Activated CD4-positive, alpha-beta T cell treated with anti-CD3 and anti-CD28 coated beads, Interleukin-2, amount 50 U/mL, for 4 hours (primary cell): Measurements from ENCODE around the gene NSD2.

ENCODE experiments used
- DNase-seq, 2 experiments: peaks; one replicate each; pipeline ENCODE4 v3.0.0-alpha.2; 2020

The NSD2 gene

DNA sequence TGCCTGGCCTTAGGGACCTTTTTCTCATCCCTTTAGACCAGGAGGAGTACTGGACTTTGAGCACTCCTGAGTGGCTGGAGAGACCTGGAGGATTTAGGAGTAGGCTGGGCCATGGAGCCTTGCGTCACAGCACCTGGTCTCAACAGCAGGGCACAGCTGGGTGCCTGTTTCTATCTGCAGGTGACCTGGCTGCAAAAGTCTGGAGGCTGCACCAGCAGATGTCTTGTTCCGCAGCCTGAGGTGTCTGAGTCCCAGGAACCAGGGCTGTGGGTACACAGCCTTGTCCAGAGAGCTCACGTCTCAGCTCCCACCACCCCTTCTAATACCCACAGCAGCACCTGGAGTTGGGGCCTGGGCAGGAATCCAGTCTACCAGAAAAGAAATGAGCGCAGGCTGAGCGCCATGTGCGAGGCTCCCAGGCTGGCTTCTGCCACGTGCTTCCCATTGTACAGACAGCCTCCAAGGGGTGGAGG, 5.0 kb upstream of the NSD2 start:
- DNase-seq = no peak

DNA sequence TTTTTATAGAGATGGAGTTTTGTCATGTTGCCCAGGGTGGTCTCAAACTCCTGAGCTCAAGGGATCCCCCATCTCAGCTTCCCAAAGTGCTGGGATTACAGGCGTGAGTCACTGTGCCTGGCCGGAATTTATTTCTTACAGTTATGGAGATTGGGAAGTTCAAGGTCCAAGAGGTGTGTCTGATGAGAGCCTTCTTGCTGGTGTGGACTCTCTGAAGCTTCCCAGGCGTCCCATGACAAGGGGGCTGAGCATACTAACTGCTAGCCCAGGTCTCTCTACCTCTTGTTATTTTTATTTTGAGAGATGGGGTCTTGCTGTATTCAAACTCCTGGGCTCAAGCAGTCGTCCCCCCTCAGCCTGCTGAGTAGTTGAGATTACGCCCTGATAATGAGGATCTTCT, 2.9 kb upstream of the NSD2 start:
- no peak for DNase-seq

DNA sequence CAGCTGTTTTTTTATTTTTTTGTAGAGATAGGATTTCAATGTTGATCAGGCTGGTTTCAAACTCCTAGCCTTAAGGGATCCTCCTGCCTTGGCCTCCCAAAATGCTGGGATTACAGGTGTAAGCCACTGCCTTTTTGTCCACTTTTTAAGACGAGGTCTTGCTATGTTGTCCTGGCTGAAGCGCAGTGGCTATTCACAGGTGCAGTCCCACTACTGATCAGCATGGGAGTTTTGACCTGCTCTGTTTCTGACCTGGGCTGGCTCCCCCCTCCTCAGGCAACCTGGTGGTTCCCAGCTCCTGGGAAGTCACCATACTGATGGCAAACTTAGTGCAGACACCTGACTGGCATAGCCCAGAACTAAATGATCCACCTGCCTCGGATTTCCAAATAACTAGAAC, 2.3 kb upstream of the NSD2 start:
- no peak for DNase-seq

DNA sequence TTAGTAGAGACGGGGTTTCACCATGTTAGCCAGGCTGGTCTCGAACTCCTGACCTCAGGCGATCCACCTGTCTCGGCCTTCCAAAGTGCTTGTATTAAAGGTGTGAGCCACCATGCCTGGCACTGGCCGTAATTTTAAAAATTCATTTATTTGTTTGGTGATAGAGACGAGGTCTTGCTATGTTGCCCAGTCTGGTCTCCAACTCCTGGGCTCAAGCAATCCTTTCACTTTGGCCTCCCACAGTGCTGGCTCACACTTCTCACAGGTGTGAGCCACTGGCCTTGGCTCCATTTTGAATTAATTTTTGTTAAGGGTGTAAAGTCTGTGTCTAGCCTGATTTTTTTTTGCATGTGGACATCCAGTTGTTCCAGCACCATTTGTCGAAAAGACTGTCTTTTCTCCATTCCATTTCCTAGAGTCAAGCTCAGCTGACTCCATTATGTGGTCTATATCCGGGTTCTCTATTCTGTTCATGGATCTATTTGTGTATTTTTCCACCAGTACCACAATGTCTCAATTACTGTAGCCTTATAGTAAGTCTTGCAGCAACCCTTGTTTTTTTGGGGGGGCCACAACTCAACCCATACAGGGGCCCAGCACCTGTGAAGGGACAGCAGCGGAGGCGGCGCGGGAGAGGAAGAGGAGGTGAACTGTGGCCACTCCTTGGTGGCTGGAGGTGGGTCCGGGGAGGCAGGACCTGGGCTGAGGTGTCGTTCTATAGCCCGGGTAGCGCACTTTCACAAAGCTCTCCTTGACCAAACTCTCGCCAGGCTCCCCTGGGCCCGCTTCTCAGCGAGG, 1.5 kb upstream of the NSD2 start:
- no peak for DNase-seq

DNA sequence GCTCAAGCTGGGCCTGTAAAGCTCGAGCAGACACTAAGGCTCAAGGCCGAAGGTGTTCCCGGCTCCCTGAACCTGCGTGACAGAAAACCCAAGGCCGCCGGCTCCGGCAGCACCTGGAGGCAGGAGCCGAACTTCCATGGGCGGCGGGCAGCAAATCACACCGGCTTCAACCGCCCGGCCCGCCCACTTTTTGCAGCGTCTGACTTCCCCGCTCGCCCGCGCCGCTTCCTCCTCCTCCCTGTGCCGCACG, 940 bp upstream of the NSD2 start:
- DNase-seq = peak; percentile 81 to 84

DNA sequence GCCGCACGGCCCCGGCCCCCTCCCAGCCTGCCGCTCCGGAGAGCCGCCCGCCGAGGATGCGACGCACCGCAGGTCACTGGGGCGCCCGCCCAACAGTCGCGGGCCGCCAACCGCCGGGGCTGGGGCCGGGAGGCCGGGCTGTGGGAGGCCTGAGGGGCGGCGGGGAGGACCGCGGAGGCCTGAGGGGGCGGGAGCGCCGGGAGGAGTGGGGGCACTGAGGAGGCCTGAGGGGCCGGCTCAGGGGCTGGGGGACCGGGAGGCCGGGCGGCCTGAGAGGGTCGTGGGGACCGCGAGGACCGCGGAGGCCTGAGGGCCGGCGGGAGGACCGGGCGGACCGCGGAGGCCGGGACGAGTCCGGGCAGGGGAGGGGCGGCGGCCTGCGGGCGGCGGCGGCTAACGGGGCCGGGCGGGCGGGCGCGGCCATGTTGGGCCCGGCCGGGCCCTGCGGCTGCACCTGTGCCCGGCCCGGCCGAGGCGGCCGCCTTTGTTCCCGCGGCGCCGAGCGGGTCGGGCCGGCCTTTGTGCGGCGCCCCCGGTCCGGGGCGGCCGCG, 353 bp downstream of the NSD2 start:
- no peak for DNase-seq

DNA sequence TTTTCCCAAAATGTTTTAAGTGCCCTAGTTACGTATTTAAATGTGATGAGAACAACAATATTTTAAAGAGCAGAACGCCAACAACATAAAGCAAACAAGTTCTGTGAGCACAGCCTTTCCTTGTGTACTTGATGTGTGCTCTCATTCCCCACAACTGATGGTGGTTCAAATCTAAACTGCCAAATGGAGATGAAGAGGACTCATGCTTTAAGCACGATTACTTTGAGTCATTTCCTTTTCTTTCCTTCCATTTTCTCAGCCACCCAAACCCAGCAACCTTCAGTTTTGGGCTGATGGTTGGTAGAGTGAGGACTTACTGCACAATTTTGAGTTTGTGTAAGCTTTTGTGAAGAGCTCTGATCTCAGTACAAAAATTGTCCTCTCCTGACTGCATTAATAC, 1.7 kb downstream of the NSD2 start:
- no peak for DNase-seq

DNA sequence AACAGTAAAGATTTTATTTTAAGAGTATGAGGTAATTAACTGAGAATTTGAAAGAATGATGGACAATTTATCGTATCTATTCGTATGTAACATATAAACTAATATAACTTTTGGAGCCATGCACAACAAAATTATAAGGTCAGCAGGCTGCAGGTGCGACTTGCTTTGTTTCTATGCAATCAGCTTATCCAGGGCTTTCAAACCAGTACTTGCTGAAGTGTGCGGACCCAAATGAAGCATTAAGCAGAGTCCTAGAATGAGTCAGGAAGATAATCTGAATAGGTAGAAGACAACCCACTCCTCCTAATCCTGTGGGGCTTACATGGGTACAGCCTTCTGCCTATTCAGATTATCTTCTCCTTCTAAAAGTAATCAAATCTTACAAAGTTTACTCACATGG, 2.1 kb downstream of the NSD2 start:
- no peak for DNase-seq

DNA sequence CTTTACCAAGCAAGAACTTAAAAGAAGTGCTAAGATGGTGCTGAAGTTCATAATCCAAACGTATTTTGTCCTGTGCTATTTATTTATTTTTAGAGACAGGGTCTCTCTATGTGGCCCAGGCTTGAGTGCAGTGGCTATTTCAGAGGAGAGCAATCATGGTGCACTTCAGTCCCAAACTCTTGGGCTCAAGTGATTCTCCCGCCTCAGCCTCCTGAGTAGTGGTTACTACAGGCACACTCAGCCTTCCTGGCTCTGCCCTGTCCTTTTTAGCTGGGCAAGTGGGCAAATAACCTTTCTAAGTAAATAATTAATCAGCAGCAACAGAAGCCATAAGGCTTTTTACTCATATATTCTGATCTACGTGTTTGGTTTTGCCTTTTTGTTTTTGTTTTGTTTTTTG, 2.6 kb downstream of the NSD2 start:
- no peak for DNase-seq

DNA sequence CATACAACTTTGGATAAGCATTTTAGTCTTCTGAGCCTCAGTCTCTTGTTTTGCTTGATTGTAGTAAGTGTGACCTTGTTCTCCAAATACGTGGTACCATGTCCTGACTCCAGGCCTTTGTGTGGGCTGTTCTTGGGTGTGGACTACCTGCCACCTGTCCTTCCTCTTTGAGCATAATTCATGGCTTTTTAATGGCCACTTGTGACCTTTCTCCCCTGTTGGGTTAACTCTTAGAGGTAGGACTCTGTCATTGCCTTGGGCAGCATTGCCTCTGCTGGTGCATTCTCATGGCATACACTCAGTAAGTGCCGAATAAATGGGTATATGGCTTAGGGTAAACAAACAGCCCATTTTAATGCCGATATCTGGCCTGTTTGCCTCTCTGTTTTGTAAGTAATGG, 3.0 kb downstream of the NSD2 start:
- DNase-seq = no peak

DNA sequence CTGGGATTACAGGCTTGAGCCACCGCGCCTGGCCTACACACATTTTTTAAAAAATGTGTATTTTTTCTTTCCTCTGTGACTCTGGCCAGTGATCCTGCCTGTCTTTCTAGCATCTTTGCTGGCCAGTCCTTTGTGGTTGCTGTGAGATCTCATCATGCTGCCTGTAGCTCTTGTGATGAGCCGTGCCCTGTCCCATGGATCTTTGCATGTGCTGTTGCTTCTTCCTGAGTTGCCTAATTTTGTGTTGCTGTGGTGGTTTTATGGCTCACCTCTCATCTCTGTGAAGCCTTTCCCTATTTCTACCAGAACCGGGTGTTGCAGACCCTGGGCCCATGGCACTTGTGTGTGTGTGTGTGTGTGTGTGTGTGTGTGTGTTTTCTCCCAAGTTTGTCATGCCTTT, 8.3 kb downstream of the NSD2 start:
- no peak for DNase-seq

DNA sequence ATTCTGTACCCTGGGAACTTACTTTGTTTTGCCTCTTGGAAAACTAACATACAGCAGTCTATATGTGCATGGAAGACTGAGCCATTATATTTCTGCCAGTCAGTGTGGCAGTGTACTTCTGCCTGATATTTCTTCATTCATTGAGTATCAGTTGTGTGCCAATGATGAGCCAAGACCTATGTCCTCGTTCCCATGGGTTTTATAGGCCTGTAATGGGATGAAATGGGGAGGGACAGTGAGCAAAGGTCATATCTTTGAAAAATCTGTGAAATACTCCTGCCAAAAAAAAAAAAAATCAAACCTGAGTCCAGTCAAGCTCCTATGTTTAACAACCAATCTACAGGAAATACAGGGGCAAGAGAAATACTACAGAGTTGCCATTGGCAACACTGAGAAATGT, 9.1 kb downstream of the NSD2 start:
- DNase-seq = no peak

DNA sequence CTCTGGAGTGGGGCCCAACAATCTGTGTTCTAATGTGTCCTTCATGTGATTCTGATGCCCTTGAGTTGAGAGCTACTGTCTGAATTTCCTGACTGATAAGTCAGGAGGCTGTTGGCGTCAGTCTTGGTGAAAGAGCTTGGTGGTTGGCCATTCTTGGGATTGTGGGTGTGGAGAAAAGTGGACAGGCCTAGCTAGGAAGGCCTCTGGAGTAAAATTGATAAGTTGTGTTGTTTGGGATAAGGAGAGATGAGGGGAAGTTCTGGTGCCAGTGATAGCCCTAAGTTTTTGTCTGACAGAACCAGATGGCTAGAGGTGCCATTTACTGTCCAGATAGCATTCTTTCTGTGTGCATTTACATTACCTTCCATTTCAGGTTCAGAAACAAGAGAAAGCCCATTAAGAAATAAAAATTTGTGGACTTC, 11.7 kb downstream of the NSD2 start:
- DNase-seq = no peak

DNA sequence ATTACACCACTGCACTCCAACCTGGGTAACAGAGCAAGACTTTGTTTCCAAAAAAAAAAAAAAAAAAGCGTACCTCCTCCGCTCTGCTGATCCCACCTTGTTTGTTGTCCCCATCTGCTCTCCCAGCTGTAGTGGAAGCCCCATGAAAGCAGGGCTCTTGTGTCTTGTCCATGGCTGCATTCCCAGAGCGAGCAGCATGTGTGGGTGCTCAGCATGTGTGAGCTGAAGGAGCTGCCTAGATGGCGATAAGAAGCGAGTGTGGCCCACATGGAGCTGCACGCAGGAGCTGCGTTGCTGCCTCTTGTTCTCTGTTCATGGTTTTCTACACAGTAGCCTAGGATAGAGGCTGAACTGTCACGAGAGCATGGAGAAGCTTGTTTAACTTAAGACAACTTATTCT, 12.4 kb downstream of the NSD2 start:
- DNase-seq = no peak

DNA sequence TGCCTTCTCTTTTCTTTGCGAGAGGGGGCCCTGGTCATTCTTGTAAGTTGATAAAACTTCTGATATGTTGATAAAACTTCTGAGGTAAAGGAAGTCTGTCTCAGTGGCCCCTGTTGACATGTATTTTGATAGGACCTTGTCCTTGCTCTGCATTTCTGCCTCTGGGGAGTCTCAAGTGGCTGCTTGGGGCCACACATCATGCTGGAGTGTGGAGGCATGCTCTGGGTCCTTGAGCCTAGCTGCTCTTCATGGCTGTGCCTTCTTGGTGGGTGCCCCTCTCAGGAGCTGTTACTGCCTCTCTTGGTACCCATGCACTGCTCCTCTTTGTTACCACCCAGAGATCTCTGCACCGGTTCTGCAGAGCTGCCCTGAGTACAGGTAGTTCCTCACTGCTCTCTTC, 14.2 kb downstream of the NSD2 start:
- DNase-seq = no peak

DNA sequence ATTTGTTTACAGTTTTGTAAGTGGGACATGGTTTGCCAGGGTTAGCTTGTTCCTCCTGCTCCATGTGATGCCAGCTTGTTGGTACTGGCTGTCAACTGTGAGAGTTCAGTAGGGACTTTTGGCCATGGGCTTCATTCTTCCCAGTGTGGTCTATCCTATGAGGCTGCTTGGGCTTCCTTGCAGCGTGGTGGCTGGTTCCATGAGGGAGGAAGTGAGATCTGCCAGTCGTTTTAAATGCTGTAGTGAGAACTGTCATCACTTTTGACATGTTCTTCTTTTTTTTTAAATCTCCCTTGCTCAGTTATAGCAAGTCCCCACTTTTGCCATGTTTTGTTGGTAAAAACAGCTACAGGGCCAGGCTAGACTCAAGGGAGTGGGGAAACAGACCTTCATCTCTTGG, 15.9 kb downstream of the NSD2 start:
- no peak for DNase-seq

DNA sequence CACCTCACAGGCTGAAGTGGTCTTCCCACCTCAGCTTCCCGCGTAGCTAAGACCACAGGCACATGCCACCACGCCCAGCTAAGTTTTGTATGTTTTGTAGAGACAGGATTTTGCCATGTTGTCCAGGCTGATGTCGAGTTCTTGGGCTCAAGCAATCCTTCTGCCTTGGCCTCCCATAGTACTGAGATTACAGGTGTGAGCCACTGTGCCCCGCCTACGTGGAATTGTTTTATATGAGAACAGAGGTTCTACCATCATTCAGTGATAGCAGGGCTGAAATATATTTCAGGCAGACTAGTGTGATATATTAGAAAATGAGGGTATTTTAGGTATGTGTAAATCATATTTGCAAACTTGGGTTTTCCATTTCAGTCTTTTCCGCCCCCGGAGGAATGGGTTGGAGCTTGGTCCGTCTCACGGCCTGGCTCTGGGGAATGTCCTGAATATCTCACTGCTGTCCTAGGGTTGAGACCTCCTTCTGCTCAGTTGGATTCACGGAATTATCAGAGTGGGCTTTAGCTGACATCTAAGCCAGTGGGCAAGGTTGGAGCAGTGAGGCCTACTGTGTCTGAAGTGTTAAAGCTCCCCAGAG, 19.9 kb downstream of the NSD2 start:
- no peak for DNase-seq

DNA sequence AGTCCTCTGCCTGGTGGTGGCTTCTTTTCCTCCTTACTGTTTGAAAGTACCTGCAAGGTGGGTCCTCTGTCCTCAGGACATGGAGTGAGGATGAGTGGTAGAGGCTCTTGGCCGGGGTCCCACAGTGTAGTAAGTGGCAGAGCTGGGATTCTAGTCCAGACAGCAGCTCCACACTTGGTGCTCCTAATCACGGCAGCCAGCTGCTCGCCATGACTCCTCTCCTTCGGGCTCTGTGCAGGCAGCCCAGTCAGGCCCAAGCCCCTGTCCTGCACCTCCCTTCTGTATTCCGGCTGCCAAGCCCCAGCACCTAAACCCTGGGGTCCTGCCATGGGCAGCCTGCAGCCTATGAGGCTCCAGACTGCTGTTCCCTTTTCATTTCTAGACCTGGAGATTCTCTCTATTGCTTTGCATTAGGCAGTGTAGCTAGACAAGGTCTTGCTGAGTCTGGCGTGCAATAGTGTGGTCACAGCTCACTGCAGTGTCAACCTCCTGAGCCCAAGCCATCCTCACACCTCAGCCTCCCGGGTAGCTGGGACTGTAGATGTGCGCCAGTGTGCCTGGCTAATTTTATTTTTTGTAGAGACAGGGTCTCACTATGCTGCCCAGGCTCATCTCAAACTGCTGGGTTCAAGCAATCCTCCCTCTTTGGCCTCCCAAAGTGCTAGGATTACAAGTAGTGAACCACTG, 24.9 kb downstream of the NSD2 start:
- no peak for DNase-seq

DNA sequence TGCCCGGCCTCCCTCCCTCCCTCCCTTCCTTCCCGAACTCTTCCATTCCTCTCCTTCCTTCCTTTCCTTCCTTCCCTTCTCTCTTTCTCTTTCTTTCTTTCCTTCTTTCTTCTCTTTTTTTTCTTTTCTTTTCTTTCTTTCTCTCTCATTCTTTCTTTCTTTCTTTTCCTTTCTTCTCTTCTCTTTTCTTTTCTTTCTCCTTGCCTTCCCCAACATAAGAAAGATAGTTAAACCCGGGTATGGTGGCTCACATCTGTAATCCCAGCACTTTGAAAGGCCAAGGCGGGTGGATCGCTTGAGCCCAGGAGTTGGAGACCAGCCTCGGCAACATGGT, 25.4 kb downstream of the NSD2 start:
- no peak for DNase-seq

DNA sequence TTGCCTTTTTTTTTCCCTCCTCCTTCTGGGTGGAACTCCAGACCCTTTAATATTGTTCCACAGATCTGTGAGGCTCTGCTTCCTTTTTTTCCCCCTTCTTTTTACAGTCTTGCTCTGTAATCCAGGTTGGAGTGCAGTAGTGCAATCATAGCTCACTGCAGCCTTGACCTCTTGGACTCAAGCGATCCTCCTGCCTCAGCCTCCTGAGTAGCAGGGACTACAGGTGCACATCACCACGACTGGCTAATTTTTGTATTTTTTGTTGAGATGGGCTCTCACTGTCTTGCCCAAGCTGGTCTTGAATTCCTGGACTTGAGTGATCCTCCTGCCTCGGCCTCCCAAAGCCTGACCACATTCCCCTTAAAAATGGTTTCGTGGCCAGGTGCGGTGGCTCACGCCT, 26.8 kb downstream of the NSD2 start:
- no peak for DNase-seq

DNA sequence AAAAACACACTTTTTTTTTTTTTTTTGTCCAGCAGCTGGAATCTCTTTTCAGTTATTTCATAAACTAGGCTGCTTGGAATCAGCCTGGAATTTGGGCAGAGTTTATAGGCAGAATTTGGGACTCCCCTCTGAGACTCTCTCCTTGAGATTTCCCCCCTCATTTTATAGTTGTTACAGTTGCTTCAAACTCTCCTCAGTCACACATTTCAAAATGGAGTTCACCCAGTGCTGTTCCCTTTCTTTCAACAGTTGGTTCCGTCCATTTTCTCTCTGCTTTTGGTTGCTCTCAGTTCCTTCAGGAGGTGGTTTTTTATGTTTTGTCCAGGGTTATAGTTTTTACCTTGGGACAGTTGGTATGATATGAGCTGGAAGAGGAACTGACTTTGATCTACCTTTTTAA, 27.5 kb downstream of the NSD2 start:
- no peak for DNase-seq

DNA sequence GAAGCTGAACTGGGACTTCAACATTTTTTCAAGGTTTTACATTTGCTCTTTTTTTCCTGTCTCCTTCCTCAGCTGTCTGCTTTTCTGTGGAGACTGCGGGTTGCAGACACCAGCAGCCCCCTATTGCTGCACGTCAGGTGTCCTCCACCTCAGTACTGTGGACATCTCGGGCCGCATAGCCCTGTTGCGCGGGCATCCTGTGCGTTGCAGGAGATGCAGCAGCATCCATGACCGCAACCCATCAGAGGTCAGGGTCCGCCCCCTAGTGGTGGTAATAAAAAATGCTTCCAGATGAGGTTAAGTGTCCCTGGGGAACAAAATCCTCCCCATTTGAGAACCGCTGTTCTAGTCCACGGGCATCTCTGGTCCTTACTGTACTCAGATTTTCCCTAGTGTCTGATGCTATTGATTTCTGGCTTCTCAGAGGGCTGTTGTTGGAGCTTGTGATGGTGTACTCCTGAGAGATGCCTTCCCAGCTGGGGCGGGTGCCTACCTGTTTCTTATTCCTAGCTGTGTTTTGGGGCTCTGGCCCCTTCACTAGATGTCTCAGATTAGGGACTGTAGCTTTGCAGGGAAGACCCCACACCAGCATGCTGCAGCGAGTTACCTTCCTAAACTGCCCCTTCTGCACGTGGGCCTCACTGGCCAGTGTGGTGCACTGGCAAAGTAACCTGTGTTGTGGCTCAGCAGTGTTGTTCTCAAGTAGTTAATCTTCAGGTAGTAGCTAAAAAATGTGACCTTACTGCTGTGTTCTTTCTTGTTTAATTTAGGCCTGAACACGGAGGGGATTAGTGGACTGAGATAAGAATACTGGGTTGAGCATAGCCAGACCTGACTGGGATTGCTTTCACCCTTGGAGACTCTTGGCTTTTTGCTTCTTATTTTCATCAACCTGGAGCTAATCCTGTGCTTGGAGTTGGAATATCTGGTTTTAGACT, 28.2 kb downstream of the NSD2 start:
- peak; percentile 60 to 63 for DNase-seq

DNA sequence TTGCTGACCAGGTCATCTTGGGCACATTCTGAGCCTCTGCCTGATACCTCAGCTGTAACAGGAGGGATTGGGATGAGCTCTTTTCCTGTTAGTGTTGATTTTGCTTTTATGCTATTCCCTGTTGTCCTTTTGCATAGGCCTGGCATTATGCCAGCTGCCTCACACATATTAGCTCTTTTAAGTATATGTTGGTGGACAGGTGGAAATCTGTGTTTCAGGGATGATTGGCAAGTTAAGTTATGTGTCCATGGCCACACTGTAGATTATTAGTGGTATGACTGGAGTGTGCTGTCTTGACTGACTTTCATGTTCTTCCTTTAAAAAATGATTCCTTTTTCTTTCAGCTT, 28.9 kb downstream of the NSD2 start:
- DNase-seq = no peak
